Naive thymus-derived CD8-positive, alpha-beta T cell (primary cell): Measurements from ENCODE around the gene LTC4S. TPM values are rescaled to one million over a fixed set of nuclear protein-coding genes. Genes with fewer than 3 reads are reported as not detected.
A peak's percentile ranks its signal among the peaks of the same experiment; 100 is the strongest.

Experiments used
- ATAC-seq, 2 donors: fragments of 150-1000 bp; cut with Tn5 transposase in 1 of 2; sonication (Bioruptor Pico), chemical (Tn5 transposase) in 1 of 2; 1 replicate in 1 of 2; 2 replicates in 1 of 2; pipeline ENCODE4 v1.10.0; 2021; ENCODE audit warnings: mild to moderate bottlenecking in 2 of 2, moderate library complexity in 2 of 2
- POLR2A ChIA-PET: fragments of 350-600 bp; sonication (Branson Sonifier 250); formaldehyde crosslinking; loops from one replicate; lab custom pipeline; 2021; ENCODE audit warnings: antibody characterized with exemption; lab: Charles Lee
- DNase-seq, 10 donors: peaks; one replicate each; pipeline versions ENCODE4 v3.0.0 to v3.0.0-alpha.2; 2020 to 2022
- H3K27ac Mint-ChIP-seq, 10 donors: one replicate each; pipeline ENCODE4 v1.8.0; 2020 to 2022; ENCODE audit warnings: mild to moderate bottlenecking in 10 of 10, mixed read lengths in 10 of 10, moderate library complexity in 4 of 10, inconsistent platforms in 1 of 10
- H3K27me3 Mint-ChIP-seq, 5 donors: one replicate each; pipeline ENCODE4 v1.8.0; 2021 to 2022; ENCODE audit warnings: mixed read lengths in 5 of 5
- H3K36me3 Mint-ChIP-seq, 3 donors: one replicate each; pipeline ENCODE4 v1.8.0; 2020 to 2022; ENCODE audit warnings: mixed read lengths in 3 of 3, mild to moderate bottlenecking in 2 of 3, inconsistent platforms in 1 of 3
- H3K4me1 Mint-ChIP-seq, 4 donors: one replicate each; pipeline ENCODE4 v1.8.0; 2021 to 2022; ENCODE audit warnings: mixed read lengths in 4 of 4
- H3K4me3 Mint-ChIP-seq, 10 donors: one replicate each; pipeline ENCODE4 v1.8.0; 2020 to 2022; ENCODE audit warnings: mild to moderate bottlenecking in 10 of 10, mixed read lengths in 10 of 10, moderate library complexity in 6 of 10, inconsistent platforms in 1 of 10
- H3K9me3 Mint-ChIP-seq, 9 donors: one replicate each; pipeline ENCODE4 v1.8.0; 2020 to 2022; ENCODE audit warnings: mixed read lengths in 9 of 9, mild to moderate bottlenecking in 3 of 9, inconsistent platforms in 1 of 9, moderate library complexity in 1 of 9
- polyA plus RNA-seq, 3 donors: library from polyadenylated mRNA; unstranded; fragments of 300-500 nt; fragmentation: Illumina TruSeq; gene quantifications; one replicate each; pipeline ENCODE4 v1.2.3, GENCODE V29; 2021
- total RNA-seq, 8 experiments: library from RNA in 2 of 8; stranded (reverse) in 2 of 8; gene quantifications; one replicate each; pipeline ENCODE4 v1.2.3 and lab custom pipeline; 2021 to 2026

Gene LTC4S
- total and polyA plus RNA-seq, 5 experiments from 2014 or later = 1.5 to 6.1 (median 2.9) TPM

GRCh38 chr5:179797741-179798140 lies 4.0 kb downstream of the LTC4S start:
- no peak for ATAC-seq
- Mint-ChIP-seq H3K4me1 (peaks cover 21 to 43% (median 38%) of the 10 kb centered on the region in 4 donors), H3K27me3 (peaks cover 0 to 2% (median 0%) of the 10 kb centered on the region in 5 donors), H3K27ac (no peak overlapping the region), H3K9me3 (no peaks in the 10 kb centered on the region), H3K4me3 (peak overlapping the region in 2 of 10 donors; percentile 1 to 65), H3K36me3 (peaks cover 0 to 16% (median 2%) of the 10 kb centered on the region in 3 donors)
- POLR2A ChIA-PET = interaction anchor here (0.6 to 5.3 kb wide), 5 partner anchors 23 to 274 kb away, joined by 3 to 41 read pairs (median 7); partner anchors contain the start of genes HNRNPH1, RNF130 and SQSTM1
- DNase-seq = no peak

DNA sequence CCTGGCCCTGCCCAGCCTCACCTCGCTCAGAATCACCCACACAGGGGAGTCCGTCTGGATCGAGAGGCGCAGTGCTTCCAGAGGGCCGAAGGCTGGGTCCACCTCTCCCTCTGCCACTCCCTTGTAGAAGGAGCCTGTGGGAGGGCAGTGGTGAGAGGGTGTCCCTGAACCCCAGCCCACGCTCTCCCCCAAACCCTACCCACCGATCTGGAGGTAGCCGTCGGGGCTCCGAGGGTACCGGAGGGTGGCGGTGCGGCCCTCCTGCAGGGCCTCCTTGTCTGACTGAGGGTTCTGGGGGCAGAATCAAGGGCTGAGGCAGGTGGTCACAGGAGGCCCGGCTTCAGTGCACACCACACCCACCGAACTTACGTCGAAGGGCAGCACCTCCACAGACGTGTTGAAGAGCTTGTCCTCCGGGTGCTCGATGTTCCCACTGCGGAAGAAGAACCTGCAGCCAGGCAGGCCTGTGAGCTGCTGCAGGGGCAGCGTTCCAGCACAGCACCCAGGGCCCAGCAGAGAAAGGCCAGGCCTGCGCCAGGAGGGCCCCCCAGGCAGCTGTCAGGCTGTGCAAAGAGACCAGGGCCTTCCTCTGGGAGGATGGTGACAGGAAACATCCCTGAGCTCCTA lies 4.5 kb downstream of the LTC4S start:
- DNase-seq (no peak), ATAC-seq (no peak)
- Mint-ChIP-seq H3K27me3 (peaks cover 0 to 2% (median 0%) of the 10 kb centered on the region in 5 donors), H3K9me3 (no peaks in the 10 kb centered on the region), H3K4me3 (no peak overlapping the region), H3K4me1 (peaks cover 20 to 43% (median 38%) of the 10 kb centered on the region in 4 donors), H3K36me3 (peaks cover 0 to 16% (median 2%) of the 10 kb centered on the region in 3 donors), H3K27ac (no peak overlapping the region)
- POLR2A ChIA-PET = interaction anchor here (5.3 kb wide), 1 partner anchor 22 kb away, joined by 41 read pairs; the partner anchor contains the start of gene SQSTM1

DNA sequence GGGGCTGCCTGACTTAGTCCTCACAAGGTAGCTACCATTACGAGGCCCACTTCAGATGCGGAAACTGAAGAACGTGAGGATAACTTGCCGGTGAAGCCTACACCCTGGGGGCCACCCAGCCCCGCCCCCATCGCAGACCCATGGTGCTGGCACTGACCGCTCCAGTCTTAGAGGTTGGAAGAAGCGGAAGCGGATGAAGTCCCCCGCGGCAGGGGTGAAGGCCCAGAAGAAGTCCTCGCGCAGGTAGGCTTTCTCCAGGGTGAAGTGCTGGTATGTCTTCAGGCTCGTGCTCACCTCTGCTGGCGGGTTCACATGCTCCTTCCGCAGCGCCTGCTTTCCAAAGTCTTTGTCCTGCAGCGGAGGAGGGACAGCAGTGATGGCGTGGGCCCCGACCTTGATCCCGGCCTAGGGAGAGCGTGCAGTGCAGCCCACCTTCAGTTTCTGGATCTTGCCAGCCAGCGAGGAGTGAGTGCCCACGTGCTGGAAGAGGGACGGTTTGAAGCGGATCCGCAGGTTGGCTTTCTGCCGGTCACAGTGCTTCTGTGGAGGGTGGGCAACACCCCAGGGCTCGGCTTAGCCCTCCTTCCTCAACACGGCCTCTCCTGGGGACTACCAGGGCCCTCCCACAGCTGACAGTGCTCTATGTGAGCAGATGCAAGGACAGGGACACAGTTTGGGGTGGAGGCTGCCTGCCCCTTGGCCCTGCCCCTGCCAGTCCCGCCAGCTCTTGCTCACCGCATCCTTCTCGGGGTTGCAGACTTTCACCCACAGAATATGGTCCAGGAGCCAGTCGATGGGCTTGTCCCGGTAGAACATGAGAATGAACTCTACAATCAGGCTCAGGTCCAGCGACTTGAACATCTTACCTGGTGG lies 5.2 kb downstream of the LTC4S start:
- no peak for ATAC-seq
- no peak for DNase-seq
- POLR2A ChIA-PET = no interaction called here
- H3K36me3 Mint-ChIP-seq = peaks cover 0 to 16% (median 2%) of the 10 kb centered on the region in 3 donors
- H3K9me3 Mint-ChIP-seq = no peaks in the 10 kb centered on the region
- peak overlapping the region in 3 of 10 donors; percentile 25 to 51 (median 27) for H3K27ac Mint-ChIP-seq
- peaks cover 0 to 2% (median 0%) of the 10 kb centered on the region in 5 donors for H3K27me3 Mint-ChIP-seq
- peak overlapping the region in 2 of 10 donors; percentile 2 to 58 for H3K4me3 Mint-ChIP-seq
- H3K4me1 Mint-ChIP-seq = peaks cover 18 to 43% (median 37%) of the 10 kb centered on the region in 4 donors

- ATAC-seq (no peak), DNase-seq (no peak)
- Mint-ChIP-seq H3K36me3 (peaks cover 0 to 16% (median 2%) of the 10 kb centered on the region in 3 donors), H3K27me3 (peaks cover 0 to 2% (median 0%) of the 10 kb centered on the region in 5 donors), H3K27ac (peak overlapping the region in 2 of 10 donors; percentile 25 to 34), H3K4me3 (no peak overlapping the region), H3K9me3 (no peaks in the 10 kb centered on the region), H3K4me1 (peaks cover 20 to 43% (median 37%) of the 10 kb centered on the region in 4 donors)
- POLR2A ChIA-PET = no interaction called here
Observed at GRCh38 chr5:179799644-179799973, 5.8 kb downstream of the LTC4S start.

DNA sequence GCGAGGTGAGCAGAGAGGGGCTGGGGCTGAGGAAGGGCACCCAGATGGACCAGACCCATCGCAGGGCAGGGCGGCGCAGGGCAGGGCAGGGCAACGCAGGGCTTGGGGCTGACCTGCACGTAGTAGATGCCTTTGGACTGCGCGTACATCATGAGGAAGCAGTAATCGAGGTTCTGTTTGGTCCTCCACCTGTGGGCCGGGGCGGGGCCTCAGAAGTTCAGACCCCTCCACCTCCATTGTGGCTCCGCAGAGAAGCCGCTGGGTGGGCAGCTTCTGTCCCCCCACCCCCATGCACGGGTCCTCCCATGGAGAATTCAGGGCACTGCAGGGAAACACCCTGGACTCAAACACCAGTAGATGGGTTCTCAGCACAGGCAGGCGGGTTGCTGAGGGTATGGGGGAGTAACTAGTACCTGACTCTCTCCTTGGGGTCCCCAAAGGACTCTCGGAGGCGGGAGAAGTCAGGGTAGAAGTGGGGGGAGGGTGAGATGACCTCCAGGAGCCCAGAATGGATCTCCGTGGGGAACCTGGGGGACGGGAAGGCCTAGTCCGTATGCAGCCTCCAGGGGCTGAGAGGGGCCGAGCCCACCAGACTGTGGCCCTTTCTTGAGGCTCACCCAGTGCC lies 6.4 kb downstream of the LTC4S start:
- no peaks in the 10 kb centered on the region for H3K9me3 Mint-ChIP-seq
- no peak overlapping the region for H3K27ac Mint-ChIP-seq
- ATAC-seq (no peak), DNase-seq (no peak)
- H3K4me1 Mint-ChIP-seq = peaks cover 25 to 46% (median 37%) of the 10 kb centered on the region in 4 donors
- peaks cover 0 to 3% (median 0%) of the 10 kb centered on the region in 5 donors for H3K27me3 Mint-ChIP-seq
- H3K36me3 Mint-ChIP-seq = peaks cover 0 to 16% (median 2%) of the 10 kb centered on the region in 3 donors
- H3K4me3 Mint-ChIP-seq = no peak overlapping the region
- POLR2A ChIA-PET = interaction anchor here (0.9 to 7.8 kb wide), 2 partner anchors 20 to 106 kb away, joined by 3 to 154 read pairs; partner anchors contain the start of gene SQSTM1

DNA sequence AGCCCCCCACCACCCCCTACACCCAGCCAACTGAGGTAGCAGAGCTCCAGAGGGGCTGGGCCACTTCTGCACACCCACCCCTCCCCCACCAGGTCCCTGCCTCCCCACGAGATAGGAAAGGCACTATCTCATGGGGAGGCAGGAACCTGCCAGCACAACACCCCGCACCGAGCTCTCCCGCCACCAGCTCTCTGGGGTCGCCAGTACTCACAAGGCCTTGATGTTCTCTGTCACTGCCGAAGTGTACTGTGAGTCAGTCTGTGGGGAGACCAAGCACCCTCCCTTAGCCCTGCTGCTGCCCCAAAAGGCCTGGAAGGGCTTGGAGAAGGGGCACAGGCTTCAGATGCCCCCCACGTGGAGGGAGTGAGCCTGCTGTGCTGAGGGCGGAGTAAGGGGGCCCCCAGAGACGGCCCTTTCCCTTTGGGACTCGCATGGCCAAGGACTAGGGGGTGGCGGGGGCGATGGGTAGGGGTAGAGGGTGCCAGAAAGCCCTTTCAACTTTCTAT lies 7.0 kb downstream of the LTC4S start:
- Mint-ChIP-seq H3K36me3 (peaks cover 0 to 16% (median 2%) of the 10 kb centered on the region in 3 donors), H3K9me3 (no peaks in the 10 kb centered on the region), H3K27ac (no peak overlapping the region), H3K4me3 (no peak overlapping the region), H3K27me3 (peaks cover 0 to 3% (median 0%) of the 10 kb centered on the region in 5 donors), H3K4me1 (peaks cover 28 to 50% (median 40%) of the 10 kb centered on the region in 4 donors)
- no peak for DNase-seq
- POLR2A ChIA-PET = interaction anchor here (0.5 to 7.8 kb wide), 3 partner anchors 20 to 285 kb away, joined by 3 to 154 read pairs (median 6); partner anchors contain the start of gene SQSTM1
- ATAC-seq = no peak

GRCh38 chr5:179801304-179802206 lies 7.8 kb downstream of the LTC4S start:
- POLR2A ChIA-PET = interaction anchor here (0.5 to 7.8 kb wide), 11 partner anchors 19 to 284 kb away, joined by 3 to 154 read pairs (median 5); partner anchors contain the start of genes MRNIP and SQSTM1
- peak overlapping the region in 9 of 10 donors; percentile 36 to 68 (median 52) for H3K4me3 Mint-ChIP-seq
- H3K4me1 Mint-ChIP-seq = peaks cover 27 to 48% (median 40%) of the 10 kb centered on the region in 4 donors
- ATAC-seq (peak; percentile 51 to 66), DNase-seq (peak; percentile 67 to 88 (median 80))
- no peaks in the 10 kb centered on the region for H3K9me3 Mint-ChIP-seq
- peak overlapping the region in 6 of 10 donors; percentile 23 to 90 (median 74) for H3K27ac Mint-ChIP-seq
- H3K36me3 Mint-ChIP-seq = peaks cover 0 to 16% (median 2%) of the 10 kb centered on the region in 3 donors
- peaks cover 0 to 3% (median 0%) of the 10 kb centered on the region in 5 donors for H3K27me3 Mint-ChIP-seq

- POLR2A ChIA-PET = interaction anchor here (0.5 to 7.8 kb wide), 12 partner anchors 9 to 251 kb away, joined by 3 to 154 read pairs (median 4); partner anchors contain the start of genes HNRNPH1, LTC4S, MRNIP and SQSTM1
Observed at GRCh38 chr5:179802207-179802883, 8.6 kb downstream of the LTC4S start.

GRCh38 chr5:179802950-179803562 lies 9.3 kb downstream of the LTC4S start:
- peak overlapping the region in 4 of 10 donors; percentile 85 to 92 (median 88) for H3K4me3 Mint-ChIP-seq
- peak overlapping the region in 6 of 10 donors; percentile 15 to 90 (median 82) for H3K27ac Mint-ChIP-seq
- DNase-seq (no peak), ATAC-seq (no peak)
- peaks cover 0 to 13% (median 2%) of the 10 kb centered on the region in 3 donors for H3K36me3 Mint-ChIP-seq
- H3K4me1 Mint-ChIP-seq = peaks cover 22 to 42% (median 35%) of the 10 kb centered on the region in 4 donors
- POLR2A ChIA-PET = interaction anchor here (0.6 to 7.8 kb wide), 11 partner anchors 9 to 252 kb away, joined by 3 to 154 read pairs (median 5); partner anchors contain the start of genes HNRNPH1, LTC4S, MRNIP and SQSTM1
- H3K9me3 Mint-ChIP-seq = no peaks in the 10 kb centered on the region
- peaks cover 0 to 3% (median 0%) of the 10 kb centered on the region in 5 donors for H3K27me3 Mint-ChIP-seq

More at GRCh38 chr5:179802207-179802883, 8.6 kb downstream of the LTC4S start:
- ATAC-seq (no peak), DNase-seq (no peak)
- Mint-ChIP-seq H3K9me3 (no peaks in the 10 kb centered on the region), H3K4me3 (peak overlapping the region in 4 of 10 donors; percentile 36 to 53 (median 46)), H3K36me3 (peaks cover 0 to 13% (median 2%) of the 10 kb centered on the region in 3 donors), H3K27me3 (peaks cover 0 to 3% (median 0%) of the 10 kb centered on the region in 5 donors), H3K4me1 (peaks cover 22 to 42% (median 35%) of the 10 kb centered on the region in 4 donors), H3K27ac (peak overlapping the region in 3 of 10 donors; percentile 70 to 82 (median 82))
